GM03348 (cell line): ENCODE measurements around the gene LRRC63.
A peak's percentile ranks its signal among the peaks of the same experiment; 100 is the strongest.

ENCODE experiments used
- DNase-seq: peaks from one replicate; pipeline ENCODE4 v3.0.0; 2012; ENCODE audit warnings: low spot score

LRRC63 gene

GRCh38 chr13:46313432-46314257 is 101.9 kb downstream of the LRRC63 start:
- no peak for DNase-seq

GRCh38 chr13:46314587-46314986 is 102.9 kb downstream of the LRRC63 start:
- DNase-seq = no peak

- no peak for DNase-seq
Observed at GRCh38 chr13:46315036-46315435, 103.3 kb downstream of the LRRC63 start.

GRCh38 chr13:46315491-46316075 is 103.9 kb downstream of the LRRC63 start:
- no peak for DNase-seq

GRCh38 chr13:46317120-46317519 is 105.4 kb downstream of the LRRC63 start:
- peak; percentile 26 for DNase-seq

GRCh38 chr13:46318986-46319385 is 107.3 kb downstream of the LRRC63 start:
- no peak for DNase-seq

GRCh38 chr13:46320406-46320805 is 108.7 kb downstream of the LRRC63 start:
- no peak for DNase-seq

GRCh38 chr13:46320821-46321220 is 109.1 kb downstream of the LRRC63 start:
- no peak for DNase-seq

GRCh38 chr13:46321494-46322225 is 109.9 kb downstream of the LRRC63 start:
- peak; percentile 80 for DNase-seq

- peak; percentile 71 for DNase-seq
Observed at GRCh38 chr13:46324976-46325375, 113.2 kb downstream of the LRRC63 start.
